Measurements from ENCODE around the gene JARID2. TPM values are rescaled to one million over a fixed set of nuclear protein-coding genes. Genes with fewer than 3 reads are reported as not detected.

JARID2 gene
- total and polyA plus RNA-seq, 2 of the 8 experiments (the other 6 are each of a cell fraction or from before 2014, with no cell fraction given), result 60.1 to 239 TPM

GRCh38 chr6:15362274-15363160 is 116.6 kb downstream of the JARID2 start (continued):
- no peak for TF ChIP-seq RNF2 (IDR thresholded peaks at IDR 0.05; ENCODE audit: borderline replicate concordance, low read depth, low read length, missing control alignments, poor library complexity, severe bottlenecking)
- TF ChIP-seq NANOG (IDR thresholded peaks at IDR 0.05; ENCODE audit: insufficient read depth, low read depth, low read length, poor library complexity, severe bottlenecking), result no peak
- no peak for TF ChIP-seq FOSL1 (IDR thresholded peaks at IDR 0.05; ENCODE audit: insufficient read depth, low read depth, low read length)
- no peak for TF ChIP-seq CBX8 (IDR thresholded peaks at IDR 0.05; ENCODE audit: borderline replicate concordance, low read depth, low read length)
